ENCODE data around the gene PLA2G6. TPM values are rescaled to one million over a fixed set of nuclear protein-coding genes. Genes with fewer than 3 reads are reported as not detected.

The PLA2G6 gene
- total RNA-seq, 6 donors from 2014 or later: 21.1 to 295 (median 47.5) TPM

DNA sequence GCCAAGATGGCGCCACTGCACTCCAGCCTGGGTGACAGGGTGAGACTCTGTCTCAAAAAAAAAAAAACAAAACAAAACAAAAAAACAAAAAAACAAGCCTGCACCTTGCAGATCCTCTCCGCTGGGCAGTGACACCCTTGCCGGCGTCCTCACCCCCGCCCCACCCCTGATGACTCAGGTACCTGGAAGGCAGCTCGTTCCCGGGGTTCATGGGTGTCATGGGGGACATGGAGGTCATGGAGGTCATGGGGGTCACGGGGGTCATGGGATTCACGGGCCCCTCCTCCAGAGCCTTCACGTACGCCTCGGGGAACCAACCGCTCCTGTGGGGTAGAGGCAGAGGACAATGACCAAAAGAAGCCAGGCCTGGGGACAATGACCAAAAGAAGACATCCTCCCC is 94.7 kb downstream of the PLA2G6 start:
- Histone ChIP-seq H3K27me3 (peaks cover 0 to 23% (median 12%) of the 10 kb centered on the region in 4 donors), H3K4me1 (peaks cover 16 to 26% (median 20%) of the 10 kb centered on the region in 4 donors), H3K4me3 (no peak overlapping the region), H3K36me3 (no peaks in the 10 kb centered on the region), H3K27ac (no peak overlapping the region), H3K9me3 (no peaks in the 10 kb centered on the region)
- TF ChIP-seq, protein P1, sequence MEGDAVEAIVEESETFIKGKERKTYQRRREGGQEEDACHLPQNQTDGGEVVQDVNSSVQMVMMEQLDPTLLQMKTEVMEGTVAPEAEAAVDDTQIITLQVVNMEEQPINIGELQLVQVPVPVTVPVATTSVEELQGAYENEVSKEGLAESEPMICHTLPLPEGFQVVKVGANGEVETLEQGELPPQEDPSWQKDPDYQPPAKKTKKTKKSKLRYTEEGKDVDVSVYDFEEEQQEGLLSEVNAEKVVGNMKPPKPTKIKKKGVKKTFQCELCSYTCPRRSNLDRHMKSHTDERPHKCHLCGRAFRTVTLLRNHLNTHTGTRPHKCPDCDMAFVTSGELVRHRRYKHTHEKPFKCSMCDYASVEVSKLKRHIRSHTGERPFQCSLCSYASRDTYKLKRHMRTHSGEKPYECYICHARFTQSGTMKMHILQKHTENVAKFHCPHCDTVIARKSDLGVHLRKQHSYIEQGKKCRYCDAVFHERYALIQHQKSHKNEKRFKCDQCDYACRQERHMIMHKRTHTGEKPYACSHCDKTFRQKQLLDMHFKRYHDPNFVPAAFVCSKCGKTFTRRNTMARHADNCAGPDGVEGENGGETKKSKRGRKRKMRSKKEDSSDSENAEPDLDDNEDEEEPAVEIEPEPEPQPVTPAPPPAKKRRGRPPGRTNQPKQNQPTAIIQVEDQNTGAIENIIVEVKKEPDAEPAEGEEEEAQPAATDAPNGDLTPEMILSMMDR (IDR thresholded peaks at IDR 0.05): no peak
- TF ChIP-seq POLR2AphosphoS5 (IDR thresholded peaks at IDR 0.05) (no peak), POLR2A (IDR thresholded peaks at IDR 0.05) (no peak), EP300 (IDR thresholded peaks at IDR 0.05) (no peak)
- WGBS, 2 donors: 92 to 95% methylated on average over 13 of the region's 13 CpGs
- no peak for ATAC-seq (ENCODE audit: low FRiP score in 2 of 2)
- peak in 1 of 2 donors; percentile 58 for DNase-seq

DNA sequence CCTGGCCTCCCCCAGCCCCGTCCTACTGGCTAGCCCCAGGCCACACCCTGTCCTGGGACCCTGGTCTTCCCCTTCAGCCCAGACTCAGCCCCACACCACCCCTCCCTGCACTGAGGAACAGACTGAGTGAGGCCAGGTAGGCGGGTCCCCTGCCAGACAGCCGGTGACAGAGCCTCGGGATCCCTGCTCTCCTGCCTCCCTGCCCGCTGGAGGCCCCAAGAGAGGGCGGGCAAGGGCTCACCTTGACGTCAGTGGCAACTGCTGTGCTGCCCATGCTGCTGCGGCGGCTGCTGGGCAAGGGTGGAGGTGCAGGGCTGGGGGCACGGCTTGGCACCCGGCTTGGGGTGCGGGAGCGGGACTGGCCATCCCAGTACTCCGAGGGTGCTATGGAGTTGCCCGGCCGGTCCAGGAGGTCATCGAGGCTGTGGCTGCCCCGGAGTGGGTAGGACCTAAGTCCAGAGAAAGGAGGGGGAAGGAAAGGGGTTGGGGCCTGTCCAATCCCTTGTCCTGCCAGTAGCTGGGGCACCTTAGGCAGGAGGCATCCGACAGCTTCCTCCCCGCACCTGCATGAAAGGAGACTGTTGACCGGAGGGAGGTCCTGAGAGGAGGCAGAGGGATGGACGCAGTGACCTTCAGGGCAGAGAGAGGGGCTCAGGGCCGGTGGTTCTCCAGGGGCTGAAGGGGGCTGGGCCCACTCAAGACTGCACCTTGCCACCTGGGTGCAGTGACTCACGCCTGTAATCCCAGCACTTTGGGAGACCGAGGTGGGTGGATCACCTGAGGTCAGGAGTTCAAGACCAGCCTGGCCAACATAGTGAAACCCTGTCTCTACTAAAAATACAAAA is 95.4 kb downstream of the PLA2G6 start:
- no peaks in the 10 kb centered on the region for H3K36me3 ChIP-seq
- H3K27me3 ChIP-seq: peaks cover 0 to 28% (median 16%) of the 10 kb centered on the region in 4 donors
- ATAC-seq (ENCODE audit: low FRiP score in 2 of 2): no peak
- TF ChIP-seq, protein P1 (IDR thresholded peaks at IDR 0.05): no peak
- no peak for TF ChIP-seq EP300 (IDR thresholded peaks at IDR 0.05)
- TF ChIP-seq POLR2A (IDR thresholded peaks at IDR 0.05): no peak
- TF ChIP-seq POLR2AphosphoS5 (IDR thresholded peaks at IDR 0.05): no peak
- peak in 1 of 2 donors; percentile 72 for DNase-seq
- H3K4me1 ChIP-seq: peaks cover 24 to 33% (median 26%) of the 10 kb centered on the region in 4 donors
- 90 to 91% methylated on average over 5 to 23 of the region's 25 CpGs for WGBS, 2 donors
- H3K9me3 ChIP-seq: no peaks in the 10 kb centered on the region
- H3K27ac ChIP-seq: no peak overlapping the region
- no peak overlapping the region for H3K4me3 ChIP-seq

DNA sequence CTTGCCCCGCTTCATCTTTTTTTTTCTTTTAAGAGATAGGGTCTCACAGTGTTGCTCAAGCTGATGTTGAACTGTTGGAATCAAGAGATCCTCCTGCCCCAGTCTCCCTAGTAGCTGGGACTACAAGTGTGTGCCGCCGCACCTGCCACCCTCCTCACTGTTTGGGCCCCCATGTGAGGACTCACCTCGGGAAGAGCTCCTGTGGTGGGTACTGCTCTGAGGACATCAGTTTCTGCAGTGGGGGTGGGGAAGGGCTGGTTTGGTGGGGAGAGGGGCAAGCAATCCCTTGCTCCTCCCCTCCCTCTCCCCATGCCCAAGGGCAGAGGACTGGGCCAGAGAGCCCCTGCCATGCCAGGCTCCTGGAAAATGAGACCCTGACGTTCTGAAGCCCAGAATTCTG is 96.1 kb downstream of the PLA2G6 start:
- Histone ChIP-seq H3K9me3 (no peaks in the 10 kb centered on the region), H3K27me3 (peaks cover 0 to 34% (median 18%) of the 10 kb centered on the region in 4 donors), H3K4me3 (no peak overlapping the region), H3K4me1 (peaks cover 31 to 40% (median 33%) of the 10 kb centered on the region in 4 donors), H3K36me3 (no peaks in the 10 kb centered on the region), H3K27ac (no peak overlapping the region)
- no peak for ATAC-seq (ENCODE audit: low FRiP score in 2 of 2)
- 82 to 84% methylated on average over 4 to 5 of the region's 5 CpGs for WGBS, 2 donors
- TF ChIP-seq, protein P1 (IDR thresholded peaks at IDR 0.05): no peak
- TF ChIP-seq POLR2A (IDR thresholded peaks at IDR 0.05) (no peak), EP300 (IDR thresholded peaks at IDR 0.05) (no peak), POLR2AphosphoS5 (IDR thresholded peaks at IDR 0.05) (no peak)
- no peak for DNase-seq

- Histone ChIP-seq H3K4me3 (no peak overlapping the region), H3K27ac (no peak overlapping the region), H3K4me1 (peaks cover 31 to 41% (median 34%) of the 10 kb centered on the region in 4 donors), H3K9me3 (no peaks in the 10 kb centered on the region), H3K27me3 (peaks cover 0 to 34% (median 18%) of the 10 kb centered on the region in 4 donors), H3K36me3 (no peaks in the 10 kb centered on the region)
- TF ChIP-seq POLR2A (IDR thresholded peaks at IDR 0.05) (no peak), POLR2AphosphoS5 (IDR thresholded peaks at IDR 0.05) (no peak), EP300 (IDR thresholded peaks at IDR 0.05) (no peak)
- TF ChIP-seq, protein P1 (IDR thresholded peaks at IDR 0.05): no peak
- WGBS, 2 donors: 89 to 93% methylated on average over 5 to 12 of the region's 12 CpGs
- peak in 1 of 2 donors; percentile 52 for DNase-seq
- no peak for ATAC-seq (ENCODE audit: low FRiP score in 2 of 2)
These were observed 96.6 kb downstream of the PLA2G6 start for GRCh38 chr22:38085056-38085455.

All from upper lobe of left lung (tissue), 6 donors.